Astrocyte of the hippocampus (primary cell): ENCODE data around the gene ZFP36.

ENCODE experiments used
- DNase-seq: peaks from one replicate; pipeline ENCODE4 v3.0.0; 2011; ENCODE audit warnings: low read depth, low spot score

ZFP36 gene

GRCh38 chr19:39419003-39419402, 12.4 kb downstream of the ZFP36 start:
- DNase-seq, result no peak

DNA sequence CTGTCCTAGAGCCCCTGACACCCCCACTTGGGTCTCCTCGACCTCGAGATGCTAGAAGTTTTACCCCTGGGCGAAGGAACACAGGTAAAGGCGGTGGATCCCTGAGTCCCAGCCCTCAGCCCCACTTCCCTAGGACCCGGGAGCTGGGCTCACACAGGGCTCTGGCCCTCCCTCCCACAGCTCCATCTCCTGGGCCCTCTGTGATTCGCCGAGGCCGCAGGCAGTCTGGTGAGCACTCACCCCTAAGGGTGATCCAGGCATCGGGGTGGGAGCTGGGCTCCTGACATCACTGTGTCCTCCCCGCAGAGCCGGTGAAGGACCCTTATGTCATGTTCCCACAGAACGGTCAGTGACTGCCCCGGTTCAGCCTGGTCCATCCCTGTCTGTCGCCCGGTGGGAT, 14.1 kb downstream of the ZFP36 start:
- no peak for DNase-seq

DNA sequence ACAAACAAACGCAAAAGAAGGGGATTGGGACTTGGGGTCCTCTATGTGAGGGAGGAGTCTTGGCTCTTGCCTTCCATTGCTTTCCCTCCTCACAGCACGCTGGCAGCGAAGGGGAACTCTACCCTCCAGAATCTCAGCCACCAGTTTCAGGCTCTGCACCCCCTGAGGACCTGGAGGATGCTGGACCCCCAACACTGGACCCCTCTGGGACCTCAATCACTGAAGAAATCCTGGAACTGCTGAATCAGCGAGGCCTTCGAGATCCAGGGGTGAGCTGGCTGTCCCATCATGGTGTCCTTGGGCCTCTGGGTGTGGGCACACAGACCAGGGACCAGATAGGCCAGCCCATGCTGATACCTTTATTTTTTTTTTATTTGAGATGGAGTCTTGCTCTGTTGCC, 15.4 kb downstream of the ZFP36 start:
- no peak for DNase-seq

GRCh38 chr19:39423258-39424086, 16.8 kb downstream of the ZFP36 start:
- DNase-seq, result no peak

- no peak for DNase-seq
These were observed 18.3 kb downstream of the ZFP36 start for GRCh38 chr19:39424934-39425333.

DNA sequence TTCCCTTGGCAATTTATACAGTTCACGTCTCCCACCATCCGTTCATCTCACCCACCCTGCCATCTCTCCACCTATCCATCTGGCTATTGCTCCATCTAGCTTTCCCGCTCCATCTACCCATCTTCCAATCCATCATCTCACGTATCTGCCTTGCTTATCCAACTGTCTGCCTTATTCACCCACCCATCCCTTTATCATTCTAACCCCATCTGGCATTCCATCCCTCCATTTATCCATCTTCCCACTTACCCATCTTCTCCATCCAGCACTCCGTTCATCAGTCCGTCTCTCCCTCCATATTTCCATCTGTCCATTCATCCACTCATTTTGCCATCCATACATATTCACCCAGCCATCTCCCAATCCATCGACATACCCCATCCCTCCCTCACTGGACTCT, 19.1 kb downstream of the ZFP36 start:
- no peak for DNase-seq

- DNase-seq, result no peak
These were observed 19.5 kb downstream of the ZFP36 start for GRCh38 chr19:39426170-39426569.

- no peak for DNase-seq
These were observed 21.1 kb downstream of the ZFP36 start for GRCh38 chr19:39427707-39428106.

DNA sequence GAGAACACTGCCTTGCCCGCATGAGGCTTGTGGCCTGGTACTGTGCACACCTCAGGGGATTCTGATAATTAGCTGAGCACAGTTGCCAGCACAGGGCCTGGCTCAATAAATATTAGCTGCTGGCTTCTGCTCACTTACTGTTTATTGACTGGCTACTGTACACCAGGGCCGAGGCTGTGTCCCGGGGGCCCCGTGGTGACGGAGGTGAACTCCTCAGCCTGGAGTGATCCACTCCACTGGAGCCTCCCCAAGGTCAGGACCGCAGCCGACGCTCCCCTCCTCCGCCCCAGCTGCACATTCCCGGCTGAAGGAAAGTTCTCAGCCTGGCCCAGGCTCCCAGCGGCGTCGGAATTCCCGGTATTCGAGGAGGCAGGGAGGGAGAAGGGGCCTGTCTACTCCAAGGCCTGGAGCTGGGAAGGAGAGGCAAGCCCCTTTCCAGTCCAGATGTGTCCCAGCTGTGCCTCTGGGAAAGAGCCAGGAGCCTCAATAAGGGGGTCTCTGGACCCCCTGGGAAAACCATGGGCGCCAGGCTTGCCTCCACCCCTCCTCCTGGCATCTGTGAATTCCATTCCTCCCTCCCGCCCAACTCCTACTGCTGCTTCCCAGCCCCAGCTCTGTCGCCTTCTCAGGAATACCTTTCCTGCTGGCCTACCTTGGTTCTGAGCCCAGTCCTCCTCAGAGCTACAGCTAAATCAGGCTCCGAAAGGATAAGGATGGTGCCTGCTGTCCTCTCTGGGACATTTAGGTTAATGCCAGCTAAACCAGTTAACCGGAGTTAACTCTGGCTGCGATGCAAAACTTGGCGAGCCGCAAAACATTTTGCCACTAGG, 21.9 kb downstream of the ZFP36 start:
- DNase-seq, result peak; percentile 96

DNA sequence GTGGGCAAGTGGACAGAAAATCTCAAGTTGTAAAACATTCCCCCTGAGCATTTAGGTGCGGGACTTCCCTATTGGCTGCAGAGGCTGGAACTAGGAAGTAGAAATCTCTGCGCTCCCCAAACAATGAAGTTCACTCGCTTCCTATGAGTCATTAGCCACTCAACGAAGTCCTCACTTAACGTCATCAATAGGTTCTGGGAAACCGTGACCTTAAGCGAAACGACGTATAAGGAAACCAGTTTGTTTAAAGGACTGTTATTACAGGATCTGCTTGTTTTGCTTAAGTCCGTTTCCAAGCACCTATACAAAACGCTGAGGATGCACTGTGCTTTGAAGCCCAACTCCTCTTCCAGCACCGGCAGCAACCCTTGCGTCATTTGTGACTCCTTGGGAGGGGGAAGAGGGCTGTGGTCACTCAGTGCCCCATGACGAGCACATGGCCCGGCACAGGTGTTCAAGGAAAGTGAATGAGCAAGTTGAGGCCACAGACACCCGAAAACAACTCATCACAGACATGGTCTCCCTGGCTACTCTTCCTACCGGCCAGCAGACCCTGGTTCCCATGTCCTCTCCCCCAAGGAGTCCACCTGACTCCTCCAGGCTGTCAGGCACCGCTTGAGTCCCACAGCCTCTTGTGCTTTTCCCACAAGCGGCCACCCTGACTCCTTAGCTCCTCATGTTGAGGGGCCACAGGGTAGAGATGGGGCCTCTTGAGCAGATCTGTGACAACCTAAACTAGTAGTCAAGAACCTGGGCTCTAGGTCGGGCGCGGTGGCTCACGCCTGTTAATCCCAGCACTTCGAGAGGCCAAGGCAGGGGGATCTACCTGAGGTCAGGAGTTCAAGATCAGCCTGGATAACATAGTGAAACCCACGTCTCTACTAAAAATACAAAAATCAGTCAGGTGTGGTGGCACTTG, 24.3 kb downstream of the ZFP36 start:
- DNase-seq, result peak; percentile 89

DNA sequence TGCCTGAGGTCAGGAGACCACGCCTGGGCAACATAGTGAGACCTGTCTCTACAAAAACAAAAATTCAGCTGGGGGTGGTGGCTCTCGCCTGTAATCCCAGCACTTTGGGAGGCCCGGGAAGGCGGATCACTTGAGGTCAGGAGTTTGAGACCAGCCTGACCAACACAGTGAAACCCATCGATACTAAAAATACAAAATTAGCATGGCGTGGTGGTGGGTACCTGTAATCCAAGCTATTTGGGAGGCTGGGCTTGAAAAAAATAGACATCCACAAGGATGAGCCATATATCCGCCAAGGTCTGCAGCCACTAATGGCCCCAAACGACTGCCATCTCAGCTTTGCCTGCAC, 26.0 kb downstream of the ZFP36 start:
- no peak for DNase-seq

- no peak for DNase-seq
These were observed 26.9 kb downstream of the ZFP36 start for GRCh38 chr19:39433480-39434079.

GRCh38 chr19:39434123-39435076, 27.8 kb downstream of the ZFP36 start:
- DNase-seq, result no peak

DNA sequence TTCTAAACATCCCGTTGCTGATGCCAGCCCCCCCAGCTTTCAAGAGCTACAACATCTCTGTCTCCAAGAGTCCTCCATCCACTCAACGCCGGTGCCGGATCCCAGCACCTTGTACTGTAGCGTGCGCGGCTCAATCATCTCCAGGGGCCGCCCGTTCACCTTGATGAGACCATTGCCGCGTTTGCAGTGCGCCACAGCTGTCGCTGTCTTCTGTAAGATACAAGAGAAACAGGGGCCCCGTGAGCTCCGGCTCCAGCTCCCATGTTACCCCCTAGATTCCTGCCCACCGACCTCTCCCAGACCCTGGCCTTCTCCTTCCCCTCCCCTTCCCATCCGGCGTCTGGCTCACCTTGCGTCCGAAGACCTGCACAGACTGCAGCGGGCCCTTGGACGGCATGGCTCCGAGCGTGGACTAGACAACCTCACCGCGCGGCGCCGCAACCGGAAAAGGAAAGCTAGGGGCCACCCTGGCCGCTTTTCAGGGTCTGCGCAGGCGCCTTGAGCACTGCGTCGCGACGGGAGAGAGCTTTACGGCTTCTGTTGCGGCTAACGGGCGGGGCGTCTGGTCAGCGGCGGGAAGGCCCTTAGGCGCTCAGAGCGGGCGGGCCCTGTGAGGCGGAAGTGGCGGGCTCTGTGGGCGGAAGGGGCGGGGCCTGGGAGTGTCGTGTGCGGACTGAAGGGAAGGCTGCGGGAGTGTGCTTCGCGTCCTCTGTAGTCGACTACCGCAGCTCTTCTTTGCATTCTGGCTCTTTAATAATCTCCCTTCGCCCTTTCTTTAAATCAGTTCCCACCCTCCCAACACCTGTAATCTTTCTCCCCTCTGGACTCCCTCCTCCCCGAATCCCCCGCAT, 29.1 kb downstream of the ZFP36 start, which contains the start of gene RPS16:
TSS of gene RPS16 (minus strand) at position 451 of the 851 bp plus-strand sequence. CDS start at position 397, 54 bp downstream.
- peak; percentile 99 for DNase-seq

- DNase-seq, result no peak
These were observed 29.7 kb downstream of the ZFP36 start for GRCh38 chr19:39436350-39436716.

DNA sequence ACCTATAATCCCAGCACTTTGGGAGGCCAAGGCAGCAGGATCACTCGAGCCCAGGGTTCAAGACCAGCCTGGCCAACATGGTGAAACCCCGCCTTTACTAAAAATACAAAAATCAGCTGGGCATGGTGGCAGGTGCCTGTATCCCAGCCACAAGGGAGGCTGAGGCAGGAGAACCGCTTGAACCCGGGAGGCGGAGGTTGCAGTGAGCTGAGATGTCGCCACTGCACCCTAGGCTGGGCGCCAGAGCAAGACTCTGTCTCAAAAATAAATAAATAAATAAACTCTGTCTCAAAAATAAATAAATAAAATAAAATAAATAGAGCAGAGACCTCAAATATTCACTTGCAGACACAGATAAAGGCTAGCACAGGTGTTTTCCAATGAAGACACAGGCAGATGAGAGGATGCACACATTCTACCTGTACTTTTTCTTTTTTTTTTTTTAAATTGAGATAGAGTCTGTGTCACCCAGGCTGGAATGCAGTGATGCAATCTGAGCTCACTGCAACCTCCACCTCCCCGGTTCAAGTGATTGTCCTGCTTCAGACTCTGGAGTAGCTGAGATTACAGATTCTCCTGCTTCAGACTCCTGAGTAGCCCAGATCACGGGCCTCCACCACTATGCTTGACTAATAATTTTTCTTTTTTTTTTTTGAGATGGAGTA, 31.8 kb downstream of the ZFP36 start:
- no peak for DNase-seq

GRCh38 chr19:39444598-39445195, 38.0 kb downstream of the ZFP36 start:
- peak; percentile 50 for DNase-seq
